GM12878 (cell line): Measurements from ENCODE around the gene PLCB4. TPM values are rescaled to one million over a fixed set of nuclear protein-coding genes. Genes with fewer than 3 reads are reported as not detected.

Experiments used
- ATAC-seq: fragments of 200-7000 bp; cut with Tn5 transposase; 3 replicates; pipeline ENCODE4 v1.9.1; 2020; ENCODE audit warnings: mild to moderate bottlenecking, moderate library complexity
- BruUV-seq: library from RNA; stranded (reverse); fragments of 400-500 nt; replicated peaks from 2 replicates; lab custom pipeline; 2021; lab: Mats Ljungman, UMichigan
- CTCF ChIA-PET: fragments of 300-600 bp; sonication (Branson Sonifier 250); formaldehyde crosslinking; extraction: SDS; loops from one replicate; lab custom pipeline; 2021; ENCODE audit warnings: inconsistent platforms; lab: Yijun Ruan, JAX
- POLR2A ChIA-PET: fragments of 350-600 bp; formaldehyde crosslinking; extraction: SDS; loops from one replicate; lab custom pipeline; 2021; ENCODE audit warnings: inconsistent platforms; lab: Charles Lee
- RAD21 ChIA-PET: fragments of 300-600 bp; sonication (Branson Sonifier 250); formaldehyde crosslinking; loops from one replicate; lab custom pipeline; 2023; ENCODE audit warnings: antibody characterized with exemption; ENCODE audit not compliant: unreplicated experiment; lab: Charles Lee
- SMC1A ChIA-PET: fragments of 300-600 bp; sonication (Branson Sonifier 250); formaldehyde crosslinking; loops from one replicate; lab custom pipeline; 2023; ENCODE audit not compliant: unreplicated experiment, uncharacterized antibody; lab: Charles Lee
- DNase-seq: peaks from one replicate; pipeline ENCODE4 v3.0.0-alpha.2; 2011; ENCODE audit warnings: low read depth, low spot score
- FAIRE-seq: peaks from 3 replicates; lab custom pipeline; 2011; peaks lifted over from hg19 to GRCh38; lab: Jason Lieb, UNC
- H2AFZ ChIP-seq: 2 replicates; pipeline ENCODE4 v1.6.0; 2011; ENCODE audit warnings: low read depth, low read length, control low read depth; ENCODE audit not compliant: control insufficient read depth
- H3K27ac ChIP-seq: 2 replicates; pipeline ENCODE4 v1.5.1; 2011; ENCODE audit warnings: control low read depth; ENCODE audit not compliant: control insufficient read depth, insufficient read depth
- H3K27me3 ChIP-seq, 2 experiments: replicated peaks in 1 of 2; 2 replicates each; pipeline versions ENCODE4 v1.6.0 to v1.6.1; 2011; ENCODE audit warnings: low read length in 1 of 2; ENCODE audit not compliant: control insufficient read depth in 2 of 2, insufficient read depth in 2 of 2
- H3K36me3 ChIP-seq, 2 experiments: 2 replicates each; pipeline ENCODE4 v1.5.1; 2011; ENCODE audit warnings: low read length in 1 of 2; ENCODE audit not compliant: control insufficient read depth in 2 of 2, insufficient read depth in 2 of 2
- H3K4me1 ChIP-seq: 2 replicates; pipeline ENCODE4 v1.6.1; 2011; ENCODE audit warnings: mild to moderate bottlenecking, low read length, moderate library complexity, mixed read lengths; ENCODE audit not compliant: control insufficient read depth, insufficient read depth
- H3K4me2 ChIP-seq: 2 replicates; pipeline ENCODE4 v1.6.0; 2011; ENCODE audit warnings: control low read depth; ENCODE audit not compliant: control insufficient read depth, insufficient read depth
- H3K4me3 ChIP-seq: fragments of 200-600 bp; sonication (generic); 2 replicates; pipeline ENCODE4 v1.5.1; 2016
- H3K79me2 ChIP-seq: 2 replicates; pipeline ENCODE4 v1.6.0; 2011; ENCODE audit warnings: low read length; ENCODE audit not compliant: control insufficient read depth, insufficient read depth
- H3K9ac ChIP-seq: 2 replicates; pipeline ENCODE4 v1.8.0; 2011; ENCODE audit warnings: low read length, control low read depth, mixed read lengths; ENCODE audit not compliant: control insufficient read depth, insufficient read depth
- H3K9me3 ChIP-seq: replicated peaks from 3 replicates; pipeline ENCODE4 v1.5.1; 2011; ENCODE audit warnings: mild to moderate bottlenecking, low read length; ENCODE audit not compliant: control insufficient read depth, insufficient read depth
- H4K20me1 ChIP-seq: 2 replicates; pipeline ENCODE4 v1.6.0; 2011; ENCODE audit not compliant: control insufficient read depth, insufficient read depth
- WGBS: methylation state at CpG from one replicate; pipeline ENCODE4 v1.1.6; 2016; ENCODE audit warnings: low lambda C conversion rate; ENCODE audit not compliant: insufficient replicate concordance, insufficient coverage; ENCODE audit errors: missing lambda C conversion rate; 5-methylcytosine and 5-hydroxymethylcytosine counted together
- in situ Hi-C: fragments of 300-500 bp; cut with MboI; formaldehyde crosslinking; loops from 9 replicates; pipeline ENCODE4 v1.14.3; 2018; ENCODE audit warnings: mixed read lengths
- intact Hi-C: fragments of 100-400 bp; cut with micrococcal nuclease; formaldehyde crosslinking; loops from one replicate; pipeline ENCODE4 v1.14.2; 2022; ENCODE audit not compliant: unreplicated experiment
- polyA plus RNA-seq, 11 experiments: library from polyadenylated mRNA; depleted of rRNA in 4 of 11; unstranded in 6 of 11; stranded (reverse) in 5 of 11; fragments of >200 nt; fragmentation: Nextera tagmentation in 4 of 11; fragmentation: Illumina TruSeq in 1 of 11; extraction: Ambion mirVana in 4 of 11; extraction: Trizol in 1 of 11; gene quantifications; 1 replicate in 1 of 11; 2 replicates in 10 of 11; pipeline versions ENCODE4 v1.2.1 to v1.2.3, GENCODE V29; 2011 to 2016; ENCODE audit warnings: inconsistent platforms in 2 of 11, missing spikeins in 2 of 11, low read depth in 1 of 11
- total RNA-seq, 4 experiments: library from RNA; depleted of rRNA in 3 of 4; stranded (reverse); fragments of >200 nt in 3 of 4; fragmentation: Illumina TruSeq in 1 of 4; extraction: Trizol in 1 of 4; gene quantifications; 2 replicates each; pipeline versions ENCODE4 v1.2.1 to v1.2.3, GENCODE V29; 2013 to 2021
- TF ChIP-seq, protein P1 (sequence below): IDR thresholded peaks from 2 replicates; pipeline ENCODE4 v1.6.1; 2011; ENCODE audit warnings: borderline replicate concordance, low read depth, mild to moderate bottlenecking, moderate library complexity, mixed read lengths, low read length; ENCODE audit not compliant: insufficient read depth; ENCODE audit errors: extremely low read length
- TF ChIP-seq, protein P2 (sequence below): fragments of 450-650 bp; IDR thresholded peaks from 2 replicates; pipeline ENCODE4 v1.6.1; 2018; ENCODE audit warnings: mild to moderate bottlenecking, low read depth, moderate library complexity; ENCODE audit not compliant: partially characterized antibody

PLCB4 gene
- total and polyA plus RNA-seq, 10 of the 15 experiments (the other 5 are each of a cell fraction or from before 2014, with no cell fraction given), result not detected

DNA sequence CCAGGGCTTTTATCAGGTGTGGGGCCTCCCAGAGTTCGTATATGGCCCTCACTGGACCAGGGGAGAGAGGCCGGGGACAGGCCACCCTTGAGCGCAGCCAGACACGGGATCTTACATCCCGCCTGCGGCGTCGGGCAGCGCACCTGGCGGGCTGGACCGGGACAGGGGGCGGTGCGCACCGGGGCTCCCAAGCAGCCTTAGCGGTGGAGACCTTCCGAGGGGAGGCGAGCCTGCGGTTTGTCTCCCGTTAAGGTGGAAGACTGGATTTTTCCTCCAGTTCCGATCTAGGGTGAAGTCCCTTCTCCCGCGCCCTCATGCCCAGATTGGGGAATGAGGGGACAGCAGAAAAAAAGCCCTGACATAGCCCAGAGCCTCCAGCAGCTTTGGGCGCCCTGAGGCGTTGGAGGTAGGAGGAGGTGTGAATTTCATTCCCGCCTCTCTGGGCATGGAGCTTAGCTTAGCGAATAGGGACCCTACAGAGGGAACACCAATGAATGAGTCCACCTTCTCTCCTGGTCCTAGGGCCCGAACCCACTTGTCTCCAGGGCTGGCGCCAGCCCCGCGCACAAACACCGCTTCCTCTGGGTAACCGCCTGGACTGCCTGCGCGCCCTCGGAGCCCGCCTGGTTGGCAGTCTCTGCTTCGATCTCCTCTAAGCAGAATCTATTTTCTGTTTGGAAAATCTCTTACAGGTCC, 438.8 kb downstream of the PLCB4 start:
- Histone ChIP-seq H3K27ac (peak overlapping the region; percentile 34; the same call in 1 of the 2 replicates), H3K36me3 (no peaks in the 10 kb centered on the region), H3K9ac (no peak overlapping the region), H3K4me1 (peaks cover 51% of the 10 kb centered on the region), H2AFZ (no peak overlapping the region), H3K4me2 (peak overlapping the region; percentile 67), H3K79me2 (no peaks in the 10 kb centered on the region; the same call in 1 of the 2 replicates), H3K4me3 (0 out of 2 replicates have a peak overlapping the region, but pooled peaks have one; percentile 40), H3K27me3 (peaks cover 0 to 17% of the 10 kb centered on the region in 2 experiments; a peak in 3 of 4 replicates), H3K9me3 (no peaks in the 10 kb centered on the region; the same call in 2 of the 3 replicates), H4K20me1 (no peaks in the 10 kb centered on the region)
- ChIA-PET SMC1A (no interaction called here), POLR2A (no interaction called here), CTCF (no interaction called here), RAD21 (no interaction called here)
- 31% methylated on average over 37 of the region's 37 CpGs for WGBS
- no peak for FAIRE-seq
- intact Hi-C loops (no loop called here), in situ Hi-C loops (no loop called here)
- DNase-seq, result no peak
- no TSS peak for BruUV-seq
- ATAC-seq, result no peak
- TF ChIP-seq, protein P1, sequence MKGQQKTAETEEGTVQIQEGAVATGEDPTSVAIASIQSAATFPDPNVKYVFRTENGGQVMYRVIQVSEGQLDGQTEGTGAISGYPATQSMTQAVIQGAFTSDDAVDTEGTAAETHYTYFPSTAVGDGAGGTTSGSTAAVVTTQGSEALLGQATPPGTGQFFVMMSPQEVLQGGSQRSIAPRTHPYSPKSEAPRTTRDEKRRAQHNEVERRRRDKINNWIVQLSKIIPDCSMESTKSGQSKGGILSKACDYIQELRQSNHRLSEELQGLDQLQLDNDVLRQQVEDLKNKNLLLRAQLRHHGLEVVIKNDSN, result no peak
- TF ChIP-seq, protein P2, sequence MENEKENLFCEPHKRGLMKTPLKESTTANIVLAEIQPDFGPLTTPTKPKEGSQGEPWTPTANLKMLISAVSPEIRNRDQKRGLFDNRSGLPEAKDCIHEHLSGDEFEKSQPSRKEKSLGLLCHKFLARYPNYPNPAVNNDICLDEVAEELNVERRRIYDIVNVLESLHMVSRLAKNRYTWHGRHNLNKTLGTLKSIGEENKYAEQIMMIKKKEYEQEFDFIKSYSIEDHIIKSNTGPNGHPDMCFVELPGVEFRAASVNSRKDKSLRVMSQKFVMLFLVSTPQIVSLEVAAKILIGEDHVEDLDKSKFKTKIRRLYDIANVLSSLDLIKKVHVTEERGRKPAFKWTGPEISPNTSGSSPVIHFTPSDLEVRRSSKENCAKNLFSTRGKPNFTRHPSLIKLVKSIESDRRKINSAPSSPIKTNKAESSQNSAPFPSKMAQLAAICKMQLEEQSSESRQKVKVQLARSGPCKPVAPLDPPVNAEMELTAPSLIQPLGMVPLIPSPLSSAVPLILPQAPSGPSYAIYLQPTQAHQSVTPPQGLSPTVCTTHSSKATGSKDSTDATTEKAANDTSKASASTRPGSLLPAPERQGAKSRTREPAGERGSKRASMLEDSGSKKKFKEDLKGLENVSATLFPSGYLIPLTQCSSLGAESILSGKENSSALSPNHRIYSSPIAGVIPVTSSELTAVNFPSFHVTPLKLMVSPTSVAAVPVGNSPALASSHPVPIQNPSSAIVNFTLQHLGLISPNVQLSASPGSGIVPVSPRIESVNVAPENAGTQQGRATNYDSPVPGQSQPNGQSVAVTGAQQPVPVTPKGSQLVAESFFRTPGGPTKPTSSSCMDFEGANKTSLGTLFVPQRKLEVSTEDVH, result no peak
